AG04450 (cell line): ENCODE measurements around the gene FCN2. TPM values are rescaled to one million over a fixed set of nuclear protein-coding genes. Genes with fewer than 3 reads are reported as not detected.

ENCODE experiments used
- CTCF ChIA-PET: fragments of 300-600, 350-600 bp; formaldehyde crosslinking; extraction: SDS; loops from one replicate; lab custom pipeline; 2022; ENCODE audit warnings: antibody characterized with exemption, inconsistent platforms; lab: Charles Lee
- POLR2A ChIA-PET: fragments of 350-600 bp; formaldehyde crosslinking; extraction: SDS; loops from one replicate; lab custom pipeline; 2021; ENCODE audit warnings: antibody characterized with exemption, inconsistent platforms; lab: Yijun Ruan, JAX
- DNase-seq: peaks from one replicate; pipeline ENCODE4 v3.0.0-alpha.2; 2011; ENCODE audit warnings: low read depth, low spot score
- H3K27ac ChIP-seq: one replicate; pipeline ENCODE4 v1.5.1; 2012; ENCODE audit warnings: low read depth, low read length, control low read depth
- H3K27me3 ChIP-seq: one replicate; pipeline ENCODE4 v1.6.0; 2012; ENCODE audit warnings: low read length; ENCODE audit not compliant: control insufficient read depth, insufficient read depth
- H3K4me3 ChIP-seq: 2 replicates; pipeline ENCODE4 v1.5.1; 2011; ENCODE audit warnings: mild to moderate bottlenecking, low read depth, low read length, control low read depth
- H3K9me3 ChIP-seq: 2 replicates; pipeline ENCODE4 v1.5.1; 2012; ENCODE audit warnings: low read length; ENCODE audit not compliant: control insufficient read depth, insufficient read depth
- polyA plus RNA-seq: library from polyadenylated mRNA; depleted of rRNA; stranded (reverse); fragments of >200 nt; gene quantifications from 2 replicates; pipeline ENCODE4 v1.2.3, GENCODE V29; 2011
- TF ChIP-seq, protein P1 (sequence below): IDR thresholded peaks from 2 replicates; pipeline ENCODE4 v1.5.1; 2011; ENCODE audit warnings: low read depth, low read length, control low read depth, inconsistent platforms

FCN2 gene
- polyA plus RNA-seq, 1 experiment: not detected

DNA sequence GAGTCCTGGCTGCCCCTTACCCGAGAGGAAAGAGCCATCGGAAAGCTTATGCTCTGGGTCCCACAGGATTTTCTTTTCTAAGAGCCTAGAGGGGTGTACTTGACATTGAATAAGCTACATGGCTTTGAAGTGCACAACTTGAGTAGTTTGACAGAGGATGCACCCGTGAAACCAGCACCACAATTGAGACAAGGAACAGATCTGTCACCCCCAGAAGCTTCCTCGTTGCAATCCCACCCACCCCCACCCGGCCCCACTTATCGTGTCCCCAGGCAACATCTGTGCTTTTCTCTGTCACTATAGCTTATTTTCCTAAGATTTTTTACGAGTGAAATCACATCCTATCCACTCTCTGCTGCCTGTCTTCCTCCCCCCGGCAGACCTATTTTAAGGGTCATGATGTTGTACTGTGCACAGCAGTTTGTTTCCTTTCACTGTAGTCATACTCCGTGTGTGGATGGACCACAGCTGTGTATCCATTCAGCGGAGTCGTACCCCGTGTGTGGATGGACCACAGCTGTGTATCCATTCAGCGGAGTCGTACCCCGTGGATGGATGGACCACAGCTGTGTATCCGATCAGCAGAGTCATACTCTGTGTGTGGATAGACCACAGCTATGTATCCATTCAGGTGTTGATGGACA, 8.8 kb upstream of the FCN2 start:
- ChIA-PET CTCF (no interaction called here), POLR2A (interaction anchor here (0.8 to 1.6 kb wide), 6 partner anchors 13 to 72 kb away, joined by 3 to 9 read pairs (median 4); no protein-coding TSS in a partner anchor)
- peak; percentile 61 for DNase-seq
- Histone ChIP-seq H3K27ac (peak overlapping the region; percentile 39), H3K9me3 (peaks cover 3% of the 10 kb centered on the region; the same call in 1 of the 2 replicates), H3K4me3 (no peak overlapping the region), H3K27me3 (peaks cover 20% of the 10 kb centered on the region)
- TF ChIP-seq, protein P1, sequence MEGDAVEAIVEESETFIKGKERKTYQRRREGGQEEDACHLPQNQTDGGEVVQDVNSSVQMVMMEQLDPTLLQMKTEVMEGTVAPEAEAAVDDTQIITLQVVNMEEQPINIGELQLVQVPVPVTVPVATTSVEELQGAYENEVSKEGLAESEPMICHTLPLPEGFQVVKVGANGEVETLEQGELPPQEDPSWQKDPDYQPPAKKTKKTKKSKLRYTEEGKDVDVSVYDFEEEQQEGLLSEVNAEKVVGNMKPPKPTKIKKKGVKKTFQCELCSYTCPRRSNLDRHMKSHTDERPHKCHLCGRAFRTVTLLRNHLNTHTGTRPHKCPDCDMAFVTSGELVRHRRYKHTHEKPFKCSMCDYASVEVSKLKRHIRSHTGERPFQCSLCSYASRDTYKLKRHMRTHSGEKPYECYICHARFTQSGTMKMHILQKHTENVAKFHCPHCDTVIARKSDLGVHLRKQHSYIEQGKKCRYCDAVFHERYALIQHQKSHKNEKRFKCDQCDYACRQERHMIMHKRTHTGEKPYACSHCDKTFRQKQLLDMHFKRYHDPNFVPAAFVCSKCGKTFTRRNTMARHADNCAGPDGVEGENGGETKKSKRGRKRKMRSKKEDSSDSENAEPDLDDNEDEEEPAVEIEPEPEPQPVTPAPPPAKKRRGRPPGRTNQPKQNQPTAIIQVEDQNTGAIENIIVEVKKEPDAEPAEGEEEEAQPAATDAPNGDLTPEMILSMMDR: no peak

DNA sequence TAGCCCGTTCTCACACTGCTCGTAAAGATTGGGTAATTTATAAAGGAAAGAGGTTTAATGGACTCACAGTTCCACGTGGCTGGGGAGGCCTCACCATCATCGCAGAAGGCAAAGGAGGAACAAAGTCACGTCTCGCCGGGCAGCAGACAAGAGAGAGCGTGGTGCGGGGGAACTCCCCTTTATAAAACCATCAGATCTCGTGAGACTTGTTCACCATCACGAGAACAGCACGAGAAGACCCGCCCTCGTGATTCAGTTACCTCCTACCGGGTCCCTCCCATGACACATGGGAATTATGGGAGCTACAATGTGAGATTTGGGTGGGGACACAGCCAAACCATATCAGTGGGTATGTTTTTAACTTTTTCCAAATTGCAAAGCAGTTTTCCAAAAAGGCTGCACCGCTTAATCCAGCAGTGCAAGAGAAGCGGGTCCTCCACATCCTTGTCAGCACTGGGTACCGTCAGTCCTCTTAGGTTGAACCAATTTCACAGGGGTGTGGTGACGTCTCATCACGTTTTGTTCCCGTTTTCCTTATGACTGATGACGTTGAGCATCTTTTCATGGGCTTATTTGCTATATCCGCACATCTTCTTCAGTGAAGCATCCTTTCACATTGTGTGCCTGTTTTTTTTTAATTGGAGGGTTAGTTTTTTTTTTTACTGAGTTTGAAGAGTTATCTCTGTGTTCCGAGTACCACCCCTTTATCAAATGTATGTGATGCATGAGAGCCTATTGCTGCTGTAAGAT, 8.0 kb upstream of the FCN2 start:
- CTCF ChIA-PET: no interaction called here
- Histone ChIP-seq H3K27ac (no peak overlapping the region), H3K9me3 (peaks cover 3% of the 10 kb centered on the region; the same call in 1 of the 2 replicates), H3K4me3 (no peak overlapping the region), H3K27me3 (peaks cover 23% of the 10 kb centered on the region)
- no peak for DNase-seq
- TF ChIP-seq, protein P1: no peak
- POLR2A ChIA-PET: interaction anchor here (1.3 to 1.6 kb wide), 3 partner anchors 14 to 73 kb away, joined by 3 to 7 read pairs (median 6); no protein-coding TSS in a partner anchor

DNA sequence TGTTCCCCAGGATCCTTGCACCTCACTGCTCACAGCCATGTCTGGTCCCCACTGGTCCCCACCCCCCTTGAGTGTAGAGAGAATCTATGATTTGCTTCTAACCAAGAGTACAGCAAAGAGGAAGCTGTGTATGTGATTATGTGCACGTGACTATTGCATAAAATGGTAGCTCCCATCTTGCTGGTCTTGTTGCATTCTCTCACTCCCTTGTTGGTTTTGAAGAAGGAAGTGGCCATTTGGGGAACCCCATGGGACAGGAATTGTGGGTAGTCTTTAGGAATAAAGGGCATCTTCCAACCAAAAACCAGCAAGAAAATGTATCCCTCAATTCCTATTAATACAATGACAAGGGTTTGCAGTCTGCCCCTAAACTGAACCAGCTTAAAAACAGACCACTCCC, 5.2 kb upstream of the FCN2 start:
- Histone ChIP-seq H3K4me3 (no peak overlapping the region), H3K27ac (no peak overlapping the region), H3K27me3 (peaks cover 23% of the 10 kb centered on the region), H3K9me3 (no peaks in the 10 kb centered on the region; the same call in 1 of the 2 replicates)
- CTCF ChIA-PET: no interaction called here
- TF ChIP-seq, protein P1: no peak
- POLR2A ChIA-PET: no interaction called here
- DNase-seq: no peak

DNA sequence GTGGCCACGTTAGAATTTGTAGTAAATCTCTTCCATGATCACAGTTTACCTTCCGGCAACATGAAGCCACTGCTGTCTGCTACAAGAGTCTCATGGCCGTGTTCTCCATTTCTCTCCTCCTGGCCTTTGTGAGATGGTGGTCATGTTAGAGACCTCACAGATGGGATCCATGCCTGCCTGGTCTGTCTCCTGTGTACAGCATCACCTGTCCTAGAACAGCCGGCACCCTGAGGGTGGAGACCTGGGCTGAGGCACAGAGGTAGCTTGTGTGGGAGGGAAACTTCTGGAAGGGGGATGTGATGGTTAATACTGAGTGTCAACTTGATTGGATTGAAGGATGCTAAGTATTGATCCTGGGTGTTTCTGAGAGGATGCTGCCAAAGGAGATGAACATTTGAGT, 3.1 kb upstream of the FCN2 start:
- H3K4me3 ChIP-seq: no peak overlapping the region
- no peaks in the 10 kb centered on the region for H3K9me3 ChIP-seq
- peaks cover 18% of the 10 kb centered on the region for H3K27me3 ChIP-seq
- no peak for DNase-seq
- no peak overlapping the region for H3K27ac ChIP-seq
- ChIA-PET POLR2A (no interaction called here), CTCF (no interaction called here)
- TF ChIP-seq, protein P1: no peak
